Esophagus muscularis mucosa (tissue), 3 donors: ENCODE results near the gene STAT2.

Experiments
- EP300 ChIP-seq: sonication (generic); formaldehyde crosslinking; IDR thresholded peaks from one replicate; pipeline ENCODE4 v1.6.1; 2017; ENCODE audit warnings: antibody characterized with exemption
- POLR2AphosphoS5 ChIP-seq, 2 donors: sonication (generic); formaldehyde crosslinking; IDR thresholded peaks; one replicate each; pipeline ENCODE4 v1.6.1; 2017; ENCODE audit warnings: antibody characterized with exemption in 2 of 2

DNA sequence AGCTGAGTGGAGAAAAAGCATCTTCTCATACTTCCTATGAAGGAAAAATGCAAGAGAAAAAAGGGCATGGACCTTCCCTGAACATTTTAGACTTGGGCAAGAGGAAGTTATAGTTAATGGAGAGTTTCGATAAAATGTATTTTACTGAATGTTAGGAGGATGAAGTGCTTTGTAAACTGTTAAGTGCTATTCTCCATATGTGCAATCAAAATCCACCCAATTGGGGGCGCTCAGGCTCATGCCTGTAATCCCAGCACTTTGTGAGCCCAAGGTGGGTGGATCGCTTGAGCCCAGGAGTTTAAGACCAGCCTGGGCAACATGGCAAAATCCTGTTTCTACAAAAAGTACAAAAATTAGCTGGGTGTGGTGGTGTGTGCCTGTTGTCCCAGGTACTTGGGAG, 42.2 kb downstream of the STAT2 start:
- TF ChIP-seq POLR2AphosphoS5 (IDR thresholded peaks at IDR 0.05): no peak
- no peak for TF ChIP-seq EP300
